Inferior parietal cortex (tissue), 1 donor: ENCODE results near the gene MED27.
A peak's percentile ranks its signal among the peaks of the same experiment; 100 is the strongest.
"Not testable (repeated sequence)": the region's sequence is repeated elsewhere in the genome, so short reads cannot be mapped to it uniquely, and the experiment has no call there.

ENCODE experiments used
- DNase-seq: peaks from one replicate; pipeline ENCODE4 v3.0.0-alpha.2; 2016; ENCODE audit errors: extremely low spot score

MED27 gene

DNA sequence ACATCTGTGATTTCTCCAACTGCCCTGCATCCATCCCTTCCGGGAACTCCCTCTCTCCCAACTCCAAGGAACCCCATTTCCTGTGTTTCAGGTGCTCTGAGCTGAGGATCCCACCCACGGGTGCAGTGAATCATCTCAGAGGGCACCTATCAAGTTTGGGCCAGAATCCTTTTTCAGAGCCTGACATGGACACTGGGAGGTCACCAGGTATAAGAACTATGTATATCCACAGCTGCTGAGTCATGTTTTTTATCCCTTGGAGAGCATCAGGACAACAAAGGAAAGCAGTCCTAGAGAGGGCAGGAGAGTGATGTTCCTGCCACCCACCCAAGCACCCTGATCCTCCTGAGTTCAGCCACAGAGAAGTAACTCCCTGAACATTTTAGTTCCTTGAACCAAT lies 3.8 kb downstream of the MED27 start:
- DNase-seq = no peak

DNA sequence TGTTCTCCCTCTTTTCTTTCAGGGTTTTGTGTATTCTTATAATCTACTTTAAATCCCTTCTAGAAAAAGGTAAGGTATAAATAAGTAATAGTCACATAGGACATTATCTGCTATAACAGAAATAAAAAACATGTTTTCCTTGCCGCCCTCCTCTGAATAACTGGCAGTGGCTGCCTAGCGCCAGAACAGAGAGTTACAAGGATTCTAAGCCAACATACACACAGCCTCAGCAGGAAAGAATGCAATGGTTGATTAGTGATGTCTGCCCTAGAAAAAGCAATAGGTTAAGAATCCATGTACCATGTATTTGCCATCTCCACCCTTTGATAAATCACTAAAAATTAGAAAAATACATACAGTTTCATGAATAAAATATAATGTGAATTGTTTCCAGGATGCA lies 4.9 kb downstream of the MED27 start:
- DNase-seq = no peak

DNA sequence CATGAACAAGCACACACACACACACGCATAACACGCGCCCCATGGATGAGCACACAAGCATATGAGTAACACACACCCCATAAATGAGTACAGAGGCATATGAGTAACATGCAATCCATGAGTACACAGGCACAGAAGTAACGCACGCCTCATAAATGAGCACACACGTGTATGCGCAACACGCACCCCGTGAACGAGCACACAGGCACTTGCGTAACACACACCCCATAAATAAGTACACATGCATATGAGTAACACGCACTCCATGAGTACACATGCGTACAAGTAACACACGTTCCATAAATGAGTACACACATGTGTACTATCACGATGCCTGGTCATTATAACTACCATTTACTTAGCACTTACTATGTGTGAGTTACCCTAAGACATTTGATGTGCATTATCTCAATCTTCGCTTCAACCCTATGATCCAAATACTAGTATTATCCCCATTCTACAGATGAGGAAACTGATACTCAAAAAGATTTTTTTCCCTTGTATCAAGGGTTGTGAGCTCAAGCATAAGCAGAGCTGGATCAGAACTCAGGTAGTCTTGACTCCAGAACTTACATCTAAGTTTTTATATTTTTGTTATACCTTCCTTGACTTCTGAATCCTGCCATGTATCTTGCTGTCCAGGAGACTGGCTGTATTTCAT lies 7.7 kb downstream of the MED27 start:
- no peak for DNase-seq

DNA sequence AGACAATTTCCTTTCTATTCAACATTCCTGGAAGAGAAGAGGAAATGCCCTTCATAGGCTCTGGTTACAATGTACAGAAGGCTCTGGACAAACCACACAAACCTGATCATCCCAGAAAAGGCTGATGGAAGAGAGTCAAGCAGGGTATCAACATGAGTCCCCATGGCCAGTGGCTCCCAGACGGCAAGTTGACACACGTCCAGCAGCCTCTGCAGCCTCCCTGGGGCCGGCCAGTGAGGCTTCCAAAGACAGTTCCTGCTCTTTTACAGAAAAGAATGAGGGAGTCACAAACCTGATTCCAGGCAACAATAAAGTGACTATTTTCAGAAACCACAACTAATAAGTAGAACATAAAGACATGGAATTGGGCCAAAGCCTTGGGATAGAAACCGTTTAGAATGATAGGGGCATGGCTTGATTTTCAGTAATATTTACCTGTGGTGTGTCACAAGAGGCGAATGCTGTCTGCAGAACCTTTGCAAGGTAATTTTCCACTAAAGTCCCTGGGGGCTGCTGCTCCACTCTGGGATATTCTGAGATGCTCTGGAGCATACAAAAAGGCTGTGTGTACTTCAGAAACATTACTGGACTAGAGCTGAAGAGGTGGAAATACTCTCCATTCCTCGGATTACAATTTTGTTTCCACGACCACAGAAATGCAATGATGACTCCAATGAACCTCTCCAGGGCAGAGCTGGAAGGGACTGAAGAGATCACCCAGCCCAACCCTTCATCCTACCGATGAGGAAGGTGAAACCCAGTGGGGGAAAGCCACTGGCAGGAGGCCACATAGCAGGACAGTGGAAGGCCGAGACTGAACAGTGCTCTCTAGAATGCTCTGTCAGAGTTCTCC lies 10.4 kb downstream of the MED27 start:
- DNase-seq = no peak

DNA sequence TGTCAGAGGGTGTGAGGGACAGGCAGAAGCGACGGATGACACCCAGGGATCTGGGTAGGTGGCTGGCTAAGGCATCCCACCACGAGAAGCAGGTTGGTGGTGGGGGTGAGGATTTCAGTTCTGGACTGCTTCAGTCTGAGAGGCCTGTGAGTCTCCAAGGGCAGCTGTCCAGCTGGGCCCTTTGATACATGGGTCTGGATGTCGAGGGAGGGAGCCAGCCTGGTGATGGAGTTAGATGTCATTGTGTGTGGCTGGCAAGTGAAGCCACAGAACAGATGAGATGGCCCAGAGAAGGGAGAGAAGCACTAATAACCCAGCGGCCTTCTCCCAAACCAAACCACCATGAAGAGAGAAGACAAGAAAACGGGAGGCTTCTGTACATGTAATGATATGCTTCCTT lies 11.1 kb downstream of the MED27 start:
- peak; percentile 65 for DNase-seq

DNA sequence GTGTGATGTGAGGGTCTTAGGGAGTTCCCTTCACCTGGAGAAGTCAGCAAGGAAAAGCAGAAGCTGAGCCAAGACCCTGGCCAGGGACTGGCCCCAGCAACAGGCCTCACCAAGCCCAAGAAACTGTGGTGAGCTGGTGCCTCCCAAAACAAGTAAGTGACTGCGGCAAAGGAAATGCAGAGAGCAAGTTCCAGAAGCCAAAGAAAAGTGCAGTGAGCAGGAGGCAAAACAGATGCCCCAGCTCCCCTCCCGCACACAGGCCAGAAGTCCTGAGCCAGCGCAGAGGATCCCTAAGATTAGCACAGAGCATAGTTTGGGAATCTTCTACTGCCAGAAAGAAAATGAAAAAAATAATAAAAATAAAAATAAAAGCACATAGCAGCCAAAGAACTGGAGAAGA lies 13.2 kb downstream of the MED27 start:
- DNase-seq = no peak

DNA sequence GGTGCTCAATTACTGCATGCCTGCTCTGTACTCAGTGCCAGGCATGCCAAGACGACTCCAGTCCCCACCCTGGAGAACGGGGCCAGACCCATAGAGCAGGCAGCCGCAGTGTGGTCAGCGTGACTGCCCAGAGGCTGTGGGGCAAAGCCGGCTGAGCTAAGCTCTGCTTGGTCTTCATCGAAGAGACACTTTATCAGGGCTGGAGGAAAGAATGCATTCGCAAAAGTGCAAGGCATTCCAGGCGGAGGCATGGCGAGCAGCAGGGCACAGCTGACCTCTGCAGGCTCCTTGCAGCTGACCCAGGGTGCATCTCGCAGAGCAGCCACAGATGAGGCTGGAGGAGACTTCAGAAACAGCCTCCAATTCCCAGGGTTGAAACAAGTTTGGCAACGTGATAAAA lies 13.6 kb downstream of the MED27 start:
- DNase-seq = no peak

DNA sequence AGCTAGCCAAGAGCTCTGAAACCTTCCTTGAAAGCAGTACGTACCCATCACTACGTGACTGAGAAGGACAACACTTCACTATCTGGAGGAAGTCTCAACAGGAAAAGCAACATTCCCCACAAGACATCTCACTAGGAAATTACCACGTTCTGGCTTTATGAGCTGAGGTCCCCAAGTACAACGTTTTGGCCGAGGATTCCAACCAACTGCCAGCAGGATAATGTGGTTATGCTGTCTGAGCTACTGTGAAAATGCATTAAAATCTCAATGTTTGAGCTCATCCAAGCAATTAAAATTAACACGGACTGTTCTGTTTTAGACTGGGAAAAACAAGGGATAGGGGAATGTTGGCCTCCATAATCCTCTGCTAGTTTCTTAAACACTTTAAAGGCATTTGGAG lies 16.4 kb downstream of the MED27 start:
- DNase-seq = no peak

DNA sequence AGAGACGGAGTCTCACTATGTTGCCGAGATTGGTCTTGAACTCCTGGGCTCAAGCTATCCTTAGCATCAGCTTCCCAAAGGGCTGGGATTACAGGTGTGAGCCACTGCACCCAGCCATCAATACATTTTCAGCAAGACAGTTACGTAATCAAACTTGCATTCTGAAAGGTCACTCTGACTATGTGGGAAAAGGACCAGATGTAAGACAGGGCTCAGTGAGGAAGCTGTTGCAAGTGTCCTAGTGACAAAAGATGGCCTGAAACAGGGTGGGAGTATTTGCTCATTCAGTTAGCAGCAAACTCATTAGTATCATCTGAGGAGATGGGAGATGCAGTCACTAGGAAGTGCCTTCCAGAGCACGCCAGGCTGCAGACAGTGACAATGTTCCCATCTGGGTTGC lies 16.9 kb downstream of the MED27 start:
- DNase-seq = no peak

DNA sequence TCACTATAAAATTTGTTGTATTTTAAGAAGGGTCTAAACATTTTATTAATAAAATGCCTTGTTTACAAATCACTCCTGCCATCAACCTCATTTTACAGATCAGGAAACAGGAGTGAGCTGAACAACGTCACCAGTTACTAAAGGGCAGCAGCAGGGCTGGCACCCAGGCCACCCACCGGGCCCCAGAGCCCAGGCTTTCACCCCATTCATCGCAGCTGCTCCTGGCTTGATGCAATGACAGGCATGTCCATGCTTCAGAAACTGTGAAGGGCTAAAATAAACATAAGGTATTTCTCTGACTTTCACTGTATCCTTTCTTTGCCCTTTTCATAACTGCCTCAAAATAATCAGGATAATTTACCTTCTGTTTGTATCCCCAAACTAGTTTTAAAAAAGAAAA lies 18.1 kb downstream of the MED27 start:
- DNase-seq = no peak

DNA sequence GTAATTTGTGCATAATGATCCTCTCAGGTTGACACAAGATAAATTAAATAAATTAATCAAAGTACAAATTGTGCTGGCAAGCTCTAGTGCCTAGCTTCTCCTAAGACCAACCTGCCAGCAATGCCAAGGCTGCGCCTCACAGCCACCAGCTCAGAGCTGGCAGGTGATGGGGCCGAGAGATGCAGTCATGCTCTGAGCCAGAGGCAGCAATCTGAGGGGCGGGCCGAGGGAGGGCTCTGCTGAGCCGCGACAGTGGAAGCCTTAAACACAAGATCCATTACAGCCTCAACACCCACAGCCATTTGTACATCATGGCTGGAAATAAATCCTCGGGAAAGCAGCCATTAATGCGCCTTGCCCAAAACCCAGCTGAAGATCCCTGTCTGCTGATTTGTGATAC lies 20.3 kb downstream of the MED27 start:
- DNase-seq = no peak

DNA sequence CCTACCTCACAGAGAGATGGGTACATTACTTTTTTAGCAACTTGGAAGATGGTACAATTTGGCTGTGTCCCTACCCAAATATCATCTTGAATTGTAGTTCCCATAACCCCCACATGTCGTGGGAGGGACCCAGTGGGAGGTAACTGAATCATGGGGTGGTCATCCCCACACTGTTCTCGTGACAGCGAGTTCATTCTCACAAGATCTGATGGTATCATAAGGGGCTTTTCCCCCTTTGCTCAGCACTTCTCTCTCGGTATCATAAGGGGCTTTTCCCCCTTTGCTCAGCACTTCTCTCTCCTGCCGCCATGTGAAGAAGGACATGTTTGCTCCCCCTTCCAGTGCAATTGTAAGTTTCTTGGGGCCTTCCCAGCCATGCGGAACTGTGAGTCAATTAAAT lies 21.4 kb downstream of the MED27 start:
- DNase-seq = not testable (repeated sequence)

DNA sequence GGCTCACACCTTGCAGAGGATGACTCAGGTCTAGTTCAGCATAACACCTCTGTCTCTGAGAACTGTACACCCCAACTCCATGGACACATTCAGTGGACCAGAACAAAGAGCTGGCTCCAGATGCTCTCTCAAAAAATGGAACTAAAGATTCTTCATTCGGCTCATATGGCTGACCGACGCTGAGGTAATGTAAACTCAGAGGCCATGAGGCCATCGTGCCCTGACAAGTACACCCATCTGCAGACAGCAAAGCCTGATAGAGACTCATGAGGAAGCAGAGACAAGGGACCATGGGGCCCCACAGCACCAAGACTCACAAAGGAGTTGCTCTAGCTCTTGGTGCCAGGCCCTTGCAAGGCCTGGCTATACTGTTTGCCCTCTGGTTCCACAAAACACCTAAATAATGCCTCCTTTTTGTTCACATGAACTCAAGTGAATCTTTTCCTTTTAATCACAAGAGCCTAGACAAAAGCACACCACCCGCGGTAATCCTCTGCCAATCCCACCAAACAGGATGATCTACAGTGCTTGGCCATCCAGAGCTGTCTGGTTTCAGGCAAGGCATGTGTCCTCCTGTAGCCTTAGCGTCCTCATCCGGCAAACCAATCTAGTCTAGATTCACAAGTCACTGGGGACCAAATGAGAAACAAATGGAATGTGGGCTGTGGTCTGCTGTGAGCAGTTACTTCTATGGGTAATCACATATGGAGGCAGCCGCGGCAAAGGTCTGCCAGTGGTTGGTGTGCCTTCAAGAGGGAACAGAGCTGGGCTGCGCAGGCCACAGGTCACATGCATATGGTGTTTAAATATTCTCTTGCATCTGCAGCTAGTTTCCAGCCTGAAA lies 22.7 kb downstream of the MED27 start:
- no peak for DNase-seq

DNA sequence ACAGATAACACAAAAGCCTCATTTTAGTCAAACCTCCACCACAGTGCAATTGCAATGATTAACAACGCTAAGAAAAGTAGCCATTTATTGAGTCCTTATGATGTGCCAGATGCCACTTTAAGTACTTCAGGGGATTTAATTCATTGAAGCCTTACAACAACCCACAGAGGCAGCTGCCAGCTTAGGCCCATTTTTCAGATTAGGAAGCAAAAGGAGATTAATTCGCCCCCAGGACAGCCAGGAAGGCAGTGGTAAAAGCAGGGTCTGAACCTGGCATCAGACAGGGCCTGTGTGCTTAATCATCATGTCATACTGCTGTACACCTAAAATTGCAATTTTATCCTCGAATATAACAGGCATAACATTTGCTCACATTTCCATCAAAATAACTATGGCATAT lies 23.9 kb downstream of the MED27 start:
- DNase-seq = no peak

DNA sequence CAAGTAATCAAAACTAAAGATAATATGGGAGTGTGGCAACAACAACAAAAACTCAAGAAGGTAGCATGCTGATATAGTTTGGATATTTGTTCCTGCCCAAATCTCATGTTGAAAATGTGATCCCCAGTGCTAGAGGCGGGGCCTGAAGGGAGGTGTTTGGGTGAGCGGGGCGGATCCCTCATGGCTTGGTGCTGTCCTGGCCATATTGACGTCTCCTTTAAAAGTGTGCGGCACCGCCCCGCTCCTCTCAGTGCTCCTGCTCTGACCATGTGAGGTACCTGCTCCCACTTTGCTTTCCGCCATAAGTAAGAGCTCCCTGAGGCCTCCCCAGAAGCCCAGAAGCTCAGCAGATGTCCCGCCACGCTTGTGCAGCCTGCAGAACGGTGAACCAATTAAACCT lies 25.6 kb downstream of the MED27 start:
- DNase-seq = no peak

DNA sequence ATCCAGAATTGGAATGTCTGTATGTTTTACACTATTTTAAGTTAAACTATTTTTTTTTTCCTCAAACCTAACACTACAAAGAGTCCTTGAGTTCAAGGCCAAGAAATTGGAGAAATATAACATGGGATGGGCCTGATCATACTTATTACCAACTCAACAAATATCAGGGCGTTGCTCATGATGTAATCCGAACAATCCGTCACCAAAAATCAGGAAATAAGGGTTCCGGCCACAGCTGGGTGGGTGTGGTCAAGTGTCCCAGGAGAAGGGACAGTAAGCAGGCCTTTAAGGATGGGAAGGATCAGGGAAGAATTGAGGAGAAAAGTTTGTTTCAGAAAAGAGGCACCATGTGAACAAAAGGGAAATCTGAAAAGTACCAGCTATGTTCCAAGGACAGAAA lies 29.8 kb downstream of the MED27 start:
- no peak for DNase-seq

DNA sequence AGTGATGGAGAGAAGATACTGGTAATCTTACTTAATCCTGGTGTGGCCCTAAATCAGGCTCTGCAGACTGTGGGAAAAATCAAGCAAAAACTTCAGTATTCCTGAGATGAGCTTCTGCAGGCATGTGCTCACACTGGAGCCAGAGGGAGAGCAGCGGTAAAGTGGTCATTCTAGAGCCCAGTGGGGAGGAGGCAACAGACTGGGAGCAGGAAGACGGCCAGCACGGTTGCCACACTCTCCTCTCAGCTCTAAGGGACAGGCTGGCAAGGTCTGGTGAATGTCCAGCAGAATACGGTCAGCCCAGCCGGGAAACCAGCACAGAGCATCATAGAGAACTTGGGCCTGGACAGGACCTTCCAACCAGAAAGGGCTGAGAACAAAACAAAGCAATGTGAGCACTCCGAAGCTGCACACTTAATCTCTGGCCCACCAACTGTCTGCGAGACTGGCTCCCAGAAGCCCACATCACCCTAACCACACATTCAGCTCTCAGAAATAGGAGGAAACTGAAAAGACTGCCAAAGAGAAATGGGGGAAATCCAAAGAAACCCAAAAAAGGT lies 30.3 kb downstream of the MED27 start:
- DNase-seq = no peak

DNA sequence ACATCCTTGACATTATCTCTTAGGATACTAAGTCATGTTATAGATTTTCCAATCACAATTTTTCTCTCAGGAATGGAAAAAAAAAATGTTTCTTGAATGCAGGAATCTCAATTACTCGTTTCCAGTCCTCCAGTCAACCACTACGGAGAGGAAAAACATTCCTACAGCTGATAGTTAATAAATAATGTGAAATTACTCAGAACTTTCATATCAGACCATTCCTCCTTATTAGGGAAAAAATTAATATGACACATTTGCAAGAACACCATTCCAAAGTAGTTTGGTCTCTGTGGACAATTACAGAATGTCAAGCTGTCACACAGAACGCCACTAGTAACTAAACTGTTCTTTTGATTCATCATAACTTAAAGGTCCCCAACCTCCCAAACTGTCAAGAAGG lies 31.5 kb downstream of the MED27 start:
- no peak for DNase-seq

DNA sequence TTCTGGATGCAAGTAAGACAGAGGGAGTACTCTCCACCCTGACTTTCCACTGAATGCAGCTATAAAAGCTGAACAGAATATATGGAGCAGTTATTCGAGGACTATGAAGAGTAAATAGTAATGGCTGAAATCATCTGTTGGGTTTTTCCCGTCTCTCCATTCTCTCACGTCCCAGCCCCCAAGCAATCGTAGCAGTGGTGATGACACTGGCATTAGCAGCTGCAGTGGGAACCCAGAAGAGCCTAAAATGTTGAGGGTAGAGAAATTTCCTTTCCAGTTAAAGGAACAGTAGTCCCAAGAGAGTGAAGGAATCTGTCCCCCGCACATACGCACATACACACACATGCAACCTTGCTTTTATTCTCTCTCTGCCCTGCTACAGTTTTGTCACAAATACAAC lies 33.2 kb downstream of the MED27 start:
- DNase-seq = no peak

DNA sequence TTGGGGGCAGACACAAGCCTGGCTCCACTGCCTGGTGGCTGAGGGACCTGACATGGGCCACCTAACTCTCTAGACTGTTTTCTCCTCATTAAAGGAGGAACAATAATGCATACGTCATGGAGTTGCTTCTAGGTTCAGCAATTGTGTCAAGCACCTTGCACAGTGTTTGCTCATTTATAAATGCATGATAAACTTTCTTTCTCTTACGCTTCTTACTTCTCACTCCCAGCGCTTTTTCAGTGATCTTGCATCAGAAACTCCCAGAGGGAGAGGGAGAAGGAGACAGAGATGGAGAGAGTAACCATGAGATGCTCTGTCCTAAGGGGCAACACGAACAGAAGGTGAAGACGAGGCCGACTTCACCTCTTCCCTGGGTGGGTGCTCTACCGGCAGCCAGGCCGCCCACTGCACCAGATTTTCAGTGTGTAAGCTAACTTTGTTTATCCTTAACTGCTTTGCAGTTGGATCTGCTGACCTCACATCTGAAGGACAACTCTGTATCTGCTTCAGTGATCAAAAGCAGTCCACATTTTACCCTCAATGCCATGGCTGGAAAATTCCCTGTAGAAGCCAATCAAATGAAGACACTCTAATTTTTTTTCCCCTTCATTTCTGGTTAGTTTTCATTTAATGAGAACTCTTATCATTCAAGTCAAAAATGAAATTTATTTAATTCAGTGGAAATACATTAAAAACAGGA lies 35.3 kb downstream of the MED27 start:
- no peak for DNase-seq

DNA sequence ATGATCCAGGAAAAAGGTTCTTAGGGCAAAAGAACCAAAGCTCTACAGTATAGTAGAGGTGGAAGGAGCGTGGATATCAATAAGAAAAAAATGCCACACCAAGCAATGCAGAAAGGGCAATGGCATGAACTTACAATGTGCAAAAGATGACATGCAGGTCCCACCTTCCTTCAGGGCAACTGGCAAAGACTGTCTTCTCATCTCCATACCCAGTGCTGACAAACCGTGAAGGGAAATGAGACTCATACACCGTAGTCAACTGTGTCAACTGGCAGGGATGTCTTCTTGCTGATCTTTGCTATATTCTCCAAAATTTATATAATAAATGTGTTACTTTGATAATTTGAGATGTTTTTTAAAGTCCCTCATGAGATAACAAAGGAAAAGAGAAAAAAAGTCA lies 36.0 kb downstream of the MED27 start:
- no peak for DNase-seq

DNA sequence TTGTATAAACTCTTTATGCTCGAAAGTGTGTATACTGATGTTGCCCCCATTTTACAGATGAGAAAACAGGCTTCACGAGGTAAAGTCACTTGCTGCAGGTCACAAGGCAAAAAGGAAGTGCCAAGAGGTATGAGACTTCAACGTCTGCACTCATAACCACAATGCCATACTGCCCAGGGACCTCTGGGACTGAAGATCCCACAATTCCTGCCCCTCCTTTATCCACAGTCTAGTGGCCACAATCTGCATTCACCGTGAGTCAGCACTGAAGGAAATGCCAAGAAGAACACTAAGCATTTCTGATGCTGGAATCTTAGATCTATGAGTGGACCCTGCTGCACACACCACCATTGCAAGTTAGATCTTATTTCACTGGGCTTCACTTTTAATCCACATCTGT lies 37.3 kb downstream of the MED27 start:
- no peak for DNase-seq
